HG03066 (cell line): Measurements from ENCODE around the gene HTR2C.

Experiments
- ATAC-seq: cut with Tn5 transposase; IDR thresholded peaks from one replicate; pipeline ENCODE4 v1.9.1; 2021; ENCODE audit warnings: low read depth; ENCODE audit not compliant: unreplicated experiment

The HTR2C gene

DNA sequence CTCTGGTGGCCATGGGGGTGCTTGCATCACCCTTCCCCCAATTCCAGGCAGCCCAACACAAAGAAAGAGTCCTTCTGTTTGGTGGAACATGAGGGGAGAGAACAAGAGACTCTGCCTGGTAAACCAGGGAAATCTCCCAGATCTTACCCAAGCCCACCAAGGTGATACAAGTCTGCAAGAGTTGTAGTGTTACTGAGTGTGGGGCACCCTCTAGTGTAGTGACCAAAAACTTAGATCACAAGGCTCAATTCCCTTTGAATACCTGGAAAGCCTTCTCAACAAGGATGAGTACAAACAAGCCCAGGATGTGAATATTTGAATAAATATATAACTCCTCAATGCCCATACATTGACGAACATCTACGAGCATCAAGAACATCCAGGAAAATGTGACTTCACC lies 368.8 kb downstream of the HTR2C start:
- no peak for ATAC-seq
